Ureter (tissue), 1 donor: ENCODE measurements around the gene XIRP2. TPM values are rescaled to one million over a fixed set of nuclear protein-coding genes. Genes with fewer than 3 reads are reported as not detected.
"Not testable (repeated sequence)": the region's sequence is repeated elsewhere in the genome, so short reads cannot be mapped to it uniquely, and the experiment has no call there.

Experiments
- DNase-seq: peaks from one replicate; pipeline ENCODE4 v3.0.0-alpha.2; 2020; ENCODE audit warnings: low spot score
- total RNA-seq: library from RNA; stranded (reverse); gene quantifications from one replicate; pipeline ENCODE4 v1.2.4, GENCODE V29; 2023
- donor health status: DM: yes; HTN: yes; CAD: no.

Gene XIRP2
- total RNA-seq, 1 donor from 2014 or later: 0.42 TPM

DNA sequence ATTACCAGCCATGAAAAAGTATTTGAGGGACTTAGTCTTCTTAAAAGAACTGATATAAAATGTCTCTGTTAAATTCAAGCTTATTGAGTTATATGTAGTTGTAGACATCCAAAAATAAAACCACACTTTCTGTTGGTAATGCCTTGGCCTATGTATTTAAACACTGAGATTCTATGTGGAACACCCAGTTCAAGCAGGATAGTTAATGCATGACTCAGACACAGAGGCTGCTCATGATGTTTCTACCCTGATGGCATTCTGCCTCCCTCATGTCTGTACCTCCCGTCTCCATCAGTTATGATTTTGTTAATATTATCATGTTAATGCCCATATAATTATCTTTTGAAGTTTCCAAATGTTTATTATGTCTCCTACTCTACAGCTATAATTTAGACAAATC is 164.5 kb downstream of the XIRP2 start:
- no peak for DNase-seq

DNA sequence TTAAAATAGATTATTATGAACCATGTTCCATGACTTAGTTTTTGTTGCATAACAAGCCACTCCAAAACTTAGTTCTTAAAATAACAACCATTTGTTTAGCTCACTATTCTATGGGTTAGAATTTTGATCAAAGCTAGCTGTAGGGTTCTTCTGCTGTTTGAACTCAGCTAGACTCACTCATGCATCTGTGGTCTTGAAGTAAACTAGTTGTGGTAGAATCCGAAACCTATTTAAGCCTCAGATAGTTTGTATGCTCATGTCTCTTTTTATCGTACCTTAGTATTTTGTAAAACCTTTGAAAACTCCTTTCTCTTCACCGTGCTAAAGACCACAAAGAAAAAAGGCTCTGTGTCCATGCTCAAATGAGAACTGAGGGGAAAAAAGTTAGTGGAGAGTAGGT is 166.6 kb downstream of the XIRP2 start:
- DNase-seq: no peak

DNA sequence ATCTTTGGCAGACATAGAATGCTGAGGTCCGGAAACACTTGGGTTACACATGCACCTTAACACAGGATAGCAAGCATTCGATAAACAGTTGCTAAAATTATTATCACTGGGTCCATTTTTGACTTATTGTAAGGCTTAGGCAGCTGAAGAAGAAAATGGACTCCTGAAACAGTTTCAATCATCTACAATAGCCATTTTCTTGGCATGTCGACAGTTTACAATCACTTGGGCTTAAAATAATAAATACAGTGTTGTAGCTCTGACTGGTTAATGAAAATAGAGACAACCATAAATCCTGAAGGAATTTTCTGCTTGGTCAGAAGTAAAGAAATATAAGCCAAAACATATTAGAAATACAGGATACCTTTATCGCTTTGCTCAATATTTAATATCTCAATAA is 169.2 kb downstream of the XIRP2 start:
- DNase-seq: no peak

DNA sequence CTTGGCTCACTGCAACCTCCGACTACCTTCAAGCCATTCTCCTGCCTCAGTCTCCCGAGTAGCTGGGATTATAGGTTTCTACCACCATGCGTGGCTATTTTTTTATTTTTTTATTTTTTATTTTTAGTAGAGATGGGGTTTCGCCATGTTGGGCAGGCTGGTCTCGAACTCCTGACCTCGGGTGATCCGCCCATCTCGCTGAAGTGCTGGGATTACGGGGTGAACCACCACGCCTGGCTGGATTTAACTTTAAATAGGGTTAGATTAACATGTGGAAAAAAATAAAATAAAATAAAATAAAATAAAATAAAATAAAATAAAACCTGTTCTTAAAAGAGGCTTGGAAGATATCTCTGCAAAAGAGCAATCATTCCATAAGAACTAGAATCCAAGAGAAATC is 170.9 kb downstream of the XIRP2 start:
- no peak for DNase-seq

DNA sequence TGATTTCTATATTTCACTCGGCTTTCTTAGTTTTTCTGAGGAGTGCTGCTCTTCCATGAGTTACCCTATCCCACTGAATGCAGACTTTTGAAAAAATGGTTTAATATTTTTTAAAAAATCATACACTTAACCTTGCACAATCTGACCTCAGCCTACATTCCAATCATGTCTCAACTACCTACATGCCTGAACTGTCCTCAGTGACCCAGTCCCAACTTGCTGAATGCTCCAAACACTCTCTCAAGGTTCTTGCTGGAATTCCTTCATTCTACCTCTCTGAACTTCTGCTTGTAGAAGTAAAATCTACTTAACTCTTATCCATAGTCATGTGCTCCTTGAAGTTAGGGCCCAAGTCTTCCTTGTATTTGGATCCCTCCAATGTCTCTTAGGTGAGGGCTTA is 181.6 kb downstream of the XIRP2 start:
- DNase-seq: no peak

DNA sequence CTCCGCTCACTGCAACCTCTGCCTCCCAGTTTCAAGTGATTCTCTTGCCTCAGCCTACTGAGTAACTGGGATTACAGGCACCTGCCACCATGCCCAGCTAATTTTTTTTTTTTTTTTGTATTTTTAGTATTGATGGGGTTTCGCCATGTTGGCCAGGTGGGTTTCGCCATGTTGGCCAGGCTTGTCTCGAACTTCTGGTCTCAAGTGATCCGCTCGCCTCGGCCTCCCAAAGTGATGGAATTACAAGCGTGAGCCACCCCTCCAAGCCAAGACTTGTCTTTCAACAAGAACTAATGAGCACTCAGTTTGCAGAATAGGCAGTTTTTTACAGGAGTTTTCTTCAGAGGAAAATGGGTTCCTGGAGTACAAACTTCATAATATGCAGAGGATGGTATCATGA is 187.4 kb downstream of the XIRP2 start:
- DNase-seq: not testable (repeated sequence)

DNA sequence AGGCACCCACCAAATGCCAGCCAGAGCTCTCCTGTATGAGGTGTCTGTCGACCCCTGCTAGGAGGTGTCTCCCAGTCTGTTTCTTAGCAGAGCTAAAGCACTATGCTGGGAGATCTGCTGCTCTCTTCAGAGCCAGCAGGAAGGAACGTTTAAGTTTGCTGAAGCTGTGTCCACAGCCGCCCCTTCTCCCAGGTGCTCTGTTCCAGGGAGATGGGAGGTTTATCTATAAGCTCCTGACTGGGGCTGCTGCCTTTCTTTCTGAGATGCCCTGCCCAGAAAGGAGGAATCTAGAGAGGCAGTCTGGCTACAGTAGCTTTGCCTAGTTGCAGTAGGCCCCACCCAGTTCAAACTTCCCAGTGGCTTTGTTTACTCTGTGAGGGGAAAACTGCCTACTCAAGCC is 210.7 kb downstream of the XIRP2 start:
- not testable (repeated sequence) for DNase-seq

DNA sequence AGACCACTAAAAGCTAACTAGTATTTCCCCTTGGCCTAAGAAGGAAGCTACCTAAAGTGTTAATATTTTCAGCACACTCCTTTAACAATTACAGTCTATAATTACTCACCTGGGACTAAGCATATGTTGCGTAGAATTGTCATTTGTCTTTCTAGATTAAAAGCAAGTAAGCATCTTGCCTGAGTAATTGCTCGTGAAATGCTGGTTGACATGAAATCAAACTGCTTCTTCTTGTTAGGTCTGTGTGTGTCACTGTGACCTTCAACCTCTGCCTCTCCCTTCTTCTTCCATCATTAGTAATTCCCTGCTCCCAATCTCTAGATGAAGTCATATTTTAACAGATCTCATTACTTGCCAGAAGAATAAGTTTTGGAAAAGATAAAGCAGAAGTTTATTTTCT is 212.2 kb downstream of the XIRP2 start:
- no peak for DNase-seq

DNA sequence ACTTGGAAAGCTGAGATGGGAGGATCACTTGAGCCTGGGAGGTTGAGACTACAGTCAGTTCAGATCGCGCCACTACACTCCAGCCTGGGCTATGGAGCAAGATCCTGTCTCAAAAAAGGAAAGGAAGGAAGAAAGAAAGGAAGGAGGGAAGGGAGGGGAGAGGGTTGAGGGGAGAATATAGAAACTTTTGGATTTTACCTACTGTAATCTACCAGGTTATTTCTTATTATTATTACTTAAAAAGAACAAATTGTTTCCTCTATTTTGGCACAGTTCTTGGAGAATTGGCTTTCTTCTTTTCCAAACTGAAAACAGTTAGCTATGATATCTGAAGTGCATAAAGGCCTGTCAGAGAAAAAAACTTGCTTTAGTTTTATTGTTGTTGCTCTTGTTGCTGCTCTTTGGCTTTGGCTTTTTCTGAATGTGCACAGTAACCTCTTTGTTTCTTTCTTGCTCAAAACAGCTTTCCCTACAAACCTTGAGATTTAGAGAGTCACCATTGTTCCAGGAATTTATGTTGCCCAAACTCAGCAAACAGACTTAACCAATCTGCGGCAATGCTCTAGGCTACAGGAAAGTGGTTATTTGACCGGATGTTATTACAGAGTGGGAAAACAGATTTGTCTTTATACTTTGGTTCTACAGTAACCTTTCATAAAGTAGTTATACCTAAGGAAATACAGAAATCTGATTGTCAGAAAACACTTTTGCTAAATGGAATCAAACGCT is 214.9 kb downstream of the XIRP2 start:
- DNase-seq: no peak

DNA sequence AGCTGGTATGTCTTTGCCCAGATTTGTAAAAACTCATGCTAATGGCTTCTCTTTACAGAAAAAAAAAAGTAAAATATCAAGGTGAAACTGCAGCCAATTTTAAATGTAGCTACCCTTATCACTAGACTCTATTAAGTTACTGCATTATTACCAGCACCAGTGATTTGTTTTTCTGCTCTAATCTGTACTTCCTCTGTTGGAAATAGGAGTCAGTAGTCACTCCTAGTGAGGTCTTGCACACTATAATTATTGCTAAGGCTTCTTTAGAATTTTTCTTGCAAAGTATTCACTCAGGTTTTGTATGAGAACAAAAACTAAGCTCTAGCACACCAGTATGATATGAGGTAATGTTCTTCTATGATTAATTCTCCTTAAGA is 215.5 kb downstream of the XIRP2 start:
- no peak for DNase-seq

DNA sequence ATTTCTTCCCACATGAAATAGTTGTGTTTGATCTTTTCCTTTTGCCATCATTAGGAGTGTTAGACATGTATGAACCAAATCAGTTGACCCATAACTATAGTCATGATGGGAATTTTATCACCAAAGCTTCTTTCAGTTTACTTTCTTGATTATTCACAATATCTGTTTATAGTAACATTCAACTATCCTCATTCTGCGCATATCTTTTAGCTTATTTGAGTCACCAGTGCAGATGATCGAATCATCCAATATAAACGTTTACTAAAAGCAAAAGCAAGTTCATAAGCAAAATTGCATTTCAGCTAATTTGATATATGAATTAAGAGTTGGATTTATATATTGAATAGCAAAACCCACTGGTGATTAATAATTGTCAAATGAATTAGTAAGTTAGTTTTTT is 216.4 kb downstream of the XIRP2 start:
- DNase-seq: no peak

DNA sequence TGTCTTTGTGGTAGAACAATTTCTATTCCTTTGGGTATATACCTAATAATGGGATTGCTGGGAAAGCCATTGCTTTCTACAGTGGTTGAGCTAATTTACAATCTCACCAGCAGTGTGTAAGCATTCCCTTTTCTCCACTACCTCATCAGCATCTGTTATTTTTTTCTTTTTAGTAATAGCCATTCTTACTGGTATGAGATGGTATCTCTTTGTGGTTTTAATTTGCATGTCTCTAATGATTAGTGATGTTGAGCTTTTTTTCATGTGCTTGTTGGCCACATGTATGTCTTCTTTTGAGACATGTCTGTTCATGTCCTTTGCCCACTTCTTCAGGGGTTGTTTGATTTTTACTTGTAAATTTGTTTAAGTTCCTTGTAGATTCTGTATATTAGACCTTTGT is 221.4 kb downstream of the XIRP2 start:
- DNase-seq: not testable (repeated sequence)

DNA sequence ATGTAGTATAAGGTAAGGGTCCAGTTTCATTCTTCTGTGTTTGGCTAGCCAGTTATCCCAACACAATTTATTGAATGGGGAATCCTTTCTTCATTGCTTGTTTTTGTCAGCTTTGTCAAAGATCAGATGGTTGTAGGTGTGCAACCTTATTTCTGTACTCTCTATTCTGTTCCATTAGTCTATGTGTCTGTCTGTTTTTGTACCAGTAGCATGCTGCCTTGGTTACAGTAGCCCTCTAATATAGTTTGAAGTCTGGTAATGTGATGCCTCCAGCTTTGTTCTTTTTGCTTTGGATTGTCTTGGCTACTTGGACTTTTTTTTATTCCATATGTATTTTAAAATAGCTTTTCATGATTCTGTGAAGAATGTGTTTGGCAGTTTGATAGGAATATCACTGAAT is 222.1 kb downstream of the XIRP2 start:
- no peak for DNase-seq

DNA sequence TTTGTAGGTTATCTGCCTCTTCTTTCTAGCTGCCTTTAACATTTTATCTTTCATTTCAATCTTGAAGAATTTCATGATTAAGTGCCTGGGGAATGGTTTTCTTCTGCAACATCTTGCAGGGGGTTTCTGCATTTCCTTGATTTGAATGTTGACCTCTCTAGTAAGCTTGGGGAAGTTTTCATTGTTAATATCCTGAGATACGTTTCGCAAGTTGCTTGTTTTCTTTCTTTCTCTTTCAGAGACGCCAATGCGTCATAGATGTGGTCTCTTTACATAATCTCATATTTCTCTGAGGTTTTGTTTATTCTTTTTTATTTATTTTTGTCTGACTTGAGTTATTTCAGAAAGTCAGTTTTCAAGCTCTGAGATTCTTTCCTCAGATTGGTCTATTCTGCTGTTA is 225.7 kb downstream of the XIRP2 start:
- no peak for DNase-seq

DNA sequence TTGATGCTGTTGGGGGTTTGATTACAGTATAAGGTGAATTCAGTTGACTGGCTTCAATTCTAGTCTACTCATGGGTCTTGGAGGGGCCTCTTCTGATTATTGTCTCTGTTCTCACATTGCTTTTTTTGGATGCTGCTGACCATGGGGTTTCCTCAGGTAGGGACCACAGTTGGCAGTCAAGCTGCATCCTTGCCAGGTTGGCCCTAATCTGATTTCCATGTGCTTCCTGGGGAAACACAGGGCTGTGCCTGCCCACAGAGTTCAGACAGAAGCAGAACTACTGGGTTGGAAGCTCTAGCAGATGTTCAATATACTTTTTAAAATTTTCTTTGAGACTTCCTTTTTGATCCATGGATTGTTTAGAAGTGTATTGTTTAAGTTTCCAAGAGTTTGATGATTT is 227.3 kb downstream of the XIRP2 start:
- no peak for DNase-seq

DNA sequence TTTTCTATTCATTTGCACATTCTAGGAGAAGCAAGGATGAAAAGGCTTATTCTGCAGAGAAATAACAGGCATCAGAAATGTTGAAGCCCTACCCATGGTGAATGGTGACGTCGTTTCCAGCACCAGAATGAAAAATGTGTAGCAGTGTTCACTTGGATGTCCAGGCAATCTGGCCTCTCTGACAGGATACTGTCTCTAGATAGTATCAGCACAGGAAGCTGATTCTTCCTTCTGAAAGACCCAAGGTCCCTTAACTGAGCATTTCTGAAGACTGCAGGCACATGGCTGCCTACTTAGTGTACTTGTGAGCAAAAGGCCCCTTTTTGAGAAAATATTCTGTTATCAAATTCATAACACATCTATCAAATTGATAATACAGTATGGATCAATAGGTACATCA is 234.1 kb downstream of the XIRP2 start:
- no peak for DNase-seq

DNA sequence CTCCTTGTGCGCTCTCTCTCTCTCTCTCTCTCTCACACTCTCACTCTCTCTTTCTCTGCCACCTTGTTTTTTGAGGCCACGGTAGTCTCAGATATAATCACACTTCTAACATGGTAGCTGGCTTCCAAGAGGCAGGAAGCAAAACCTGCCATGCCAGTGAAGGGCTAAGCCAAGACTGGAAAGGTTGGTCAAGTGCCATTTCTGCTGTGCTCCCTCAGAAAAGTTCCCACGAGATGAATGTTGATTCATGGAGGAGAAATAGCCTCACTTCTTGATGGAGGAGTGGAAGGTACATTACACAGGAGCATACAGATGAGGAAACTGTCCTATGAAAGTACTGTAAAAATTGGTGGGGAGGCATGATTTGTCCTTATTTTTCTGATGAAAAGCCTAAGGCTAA is 237.9 kb downstream of the XIRP2 start:
- DNase-seq: no peak

DNA sequence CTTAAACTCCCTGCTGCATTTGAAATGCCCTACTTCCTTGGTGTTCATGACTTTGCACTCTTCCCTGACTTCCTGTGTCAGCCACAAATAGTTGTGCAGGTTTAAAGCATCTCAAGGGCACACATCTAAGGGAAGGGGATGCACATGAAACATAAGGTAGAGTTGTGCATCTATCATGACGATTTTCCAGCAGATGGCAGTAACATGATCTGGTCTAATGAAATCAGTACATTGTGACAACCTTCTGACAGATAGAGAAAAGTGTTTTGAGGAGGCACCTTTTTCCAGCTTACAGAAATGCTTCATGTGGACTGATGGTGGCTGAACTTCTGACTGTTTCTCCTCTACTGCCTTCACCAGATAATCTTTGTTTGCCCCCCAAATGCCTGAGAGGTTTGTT is 238.9 kb downstream of the XIRP2 start:
- no peak for DNase-seq

DNA sequence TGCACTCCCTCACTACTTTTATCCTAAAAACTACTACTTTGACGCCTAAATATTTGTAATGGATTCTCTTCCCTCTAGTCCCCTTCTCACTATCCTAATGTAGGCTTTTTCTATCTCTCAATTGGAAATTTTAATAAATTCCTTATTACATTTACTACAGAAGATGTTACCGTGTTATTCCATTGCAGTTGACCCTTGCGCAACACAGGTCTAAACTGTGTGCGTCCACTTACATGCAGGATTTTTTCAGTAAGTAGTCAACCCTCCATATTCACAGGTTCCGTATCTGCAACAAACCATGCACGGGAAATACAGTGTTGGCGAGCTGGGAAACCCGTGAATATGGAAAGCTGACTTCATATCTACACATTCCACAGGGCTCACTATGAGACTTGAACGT is 239.8 kb downstream of the XIRP2 start:
- DNase-seq: no peak

DNA sequence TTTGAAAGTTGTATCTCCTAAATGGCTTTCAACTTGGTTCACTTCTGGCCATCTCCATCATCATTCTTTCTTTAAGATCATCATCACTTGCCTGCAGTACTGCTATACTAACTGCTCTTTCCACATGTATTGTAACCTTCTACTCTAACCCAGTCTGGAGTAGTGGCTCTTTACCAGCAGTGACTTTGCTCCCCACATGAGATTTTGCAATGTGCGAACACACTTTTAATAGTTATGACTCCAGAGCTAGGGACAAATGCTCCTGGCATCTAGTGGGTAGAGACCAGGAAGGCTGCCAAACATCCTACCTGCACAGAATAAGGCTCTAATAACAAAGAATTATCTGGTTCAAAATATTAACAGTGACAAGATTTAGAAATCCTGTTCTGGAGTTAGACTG is 243.8 kb downstream of the XIRP2 start:
- no peak for DNase-seq

DNA sequence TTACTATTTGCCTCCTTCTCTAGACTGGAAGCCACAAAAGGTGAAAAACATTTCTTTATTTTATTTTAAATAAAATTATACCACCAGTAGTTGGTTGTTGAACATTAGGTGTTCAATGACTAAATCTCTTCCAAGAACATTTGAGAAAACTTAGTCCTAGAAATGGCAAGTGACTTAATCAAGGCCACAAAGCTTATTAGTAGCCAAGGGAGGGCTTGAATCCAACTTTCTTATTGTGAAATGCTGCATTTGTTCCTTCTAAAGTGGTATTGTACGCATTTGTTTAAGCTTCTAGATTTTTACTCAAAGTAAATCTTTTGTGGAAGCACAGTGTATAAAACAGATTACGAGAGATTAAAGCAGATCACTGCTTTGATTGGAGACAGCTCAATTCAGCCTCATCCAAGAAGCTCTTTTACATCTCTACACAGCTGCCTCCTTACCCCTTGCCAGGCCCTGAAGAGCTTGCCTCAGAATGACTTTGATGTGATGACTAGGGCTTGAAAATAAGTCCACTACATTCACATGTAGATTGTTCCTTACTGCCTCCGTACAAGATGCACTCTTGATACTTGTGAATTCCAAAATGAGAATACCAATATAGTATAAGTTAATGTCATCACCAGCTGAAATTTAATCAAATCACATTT is 244.8 kb downstream of the XIRP2 start:
- DNase-seq: no peak

DNA sequence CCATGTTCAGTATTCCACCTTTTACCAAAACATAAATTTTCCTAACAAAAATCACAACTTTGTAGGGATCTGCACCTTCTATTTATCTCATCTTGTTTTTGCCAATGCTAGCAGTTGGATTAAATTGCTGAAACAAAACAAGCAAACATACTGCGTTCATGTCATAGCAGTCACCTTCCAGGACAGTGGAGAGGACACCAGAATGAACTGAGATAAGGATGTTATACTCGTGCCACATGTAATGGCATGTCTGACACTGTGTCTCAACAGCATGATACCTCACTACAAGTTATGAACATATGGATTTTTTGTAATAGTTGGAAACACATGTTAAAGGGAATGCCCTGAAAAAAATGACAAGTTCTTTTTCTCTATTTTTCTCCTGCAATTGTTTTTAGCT is 245.3 kb downstream of the XIRP2 start:
- DNase-seq: no peak

DNA sequence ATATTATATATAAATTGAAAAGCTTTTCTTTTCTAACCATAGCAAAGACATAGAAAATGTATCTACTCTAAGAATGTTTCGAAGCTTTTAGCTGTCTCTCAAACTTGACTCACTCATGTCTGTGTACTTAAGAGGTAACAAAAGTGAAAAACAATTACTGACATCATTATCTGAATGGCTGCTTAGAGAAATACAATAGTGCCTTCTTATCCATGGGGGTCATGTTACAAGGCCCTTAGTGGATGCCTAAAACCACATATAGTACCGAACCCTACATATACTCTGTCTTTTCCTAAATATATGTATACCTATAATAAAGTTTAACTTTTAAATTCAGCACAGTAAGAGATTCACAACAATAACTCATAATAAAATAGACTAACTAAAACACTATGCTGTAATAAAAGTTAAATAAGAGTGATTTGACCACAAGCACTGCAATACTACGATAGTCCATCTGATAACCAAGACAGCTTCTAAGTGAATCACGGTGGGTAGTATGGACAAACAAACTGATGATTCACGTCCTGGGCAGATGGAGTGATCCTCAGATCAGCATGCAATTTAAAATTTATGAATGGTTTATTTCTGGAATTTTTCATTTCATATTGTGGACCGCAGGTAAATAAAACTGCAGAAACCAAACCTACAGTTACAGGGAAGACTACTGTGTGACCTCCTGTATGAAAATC is 246.2 kb downstream of the XIRP2 start:
- no peak for DNase-seq
